Skeletal muscle satellite cell (primary cell): Measurements from ENCODE around the gene ATP5F1A.
"Not testable (repeated sequence)": the region's sequence is repeated elsewhere in the genome, so short reads cannot be mapped to it uniquely, and the experiment has no call there.

ENCODE experiments used
- H3K27me3 ChIP-seq: 2 replicates; pipeline ENCODE4 v1.7.0; 2013; ENCODE audit warnings: low read length; ENCODE audit not compliant: control insufficient read depth, insufficient read depth
- H3K36me3 ChIP-seq: 2 replicates; pipeline ENCODE4 v1.7.0; 2013; ENCODE audit warnings: mild to moderate bottlenecking, control low read depth, low read length; ENCODE audit not compliant: insufficient read depth
- H3K4me1 ChIP-seq: 2 replicates; pipeline ENCODE4 v1.7.0; 2013; ENCODE audit warnings: low read length; ENCODE audit not compliant: control insufficient read depth, insufficient read depth
- H3K4me2 ChIP-seq: 2 replicates; pipeline ENCODE4 v1.7.0; 2013; ENCODE audit warnings: mild to moderate bottlenecking, low read length
- H3K4me3 ChIP-seq: 2 replicates; pipeline ENCODE4 v1.7.0; 2013; ENCODE audit warnings: low read length
- H3K9ac ChIP-seq: 2 replicates; pipeline ENCODE4 v1.7.0; 2013; ENCODE audit warnings: mild to moderate bottlenecking, low read depth, low read length, moderate library complexity
- H3K9me3 ChIP-seq: replicated peaks from 2 replicates; pipeline ENCODE4 v1.7.0; 2013; ENCODE audit warnings: mild to moderate bottlenecking, control low read depth, low read length

The ATP5F1A gene

DNA sequence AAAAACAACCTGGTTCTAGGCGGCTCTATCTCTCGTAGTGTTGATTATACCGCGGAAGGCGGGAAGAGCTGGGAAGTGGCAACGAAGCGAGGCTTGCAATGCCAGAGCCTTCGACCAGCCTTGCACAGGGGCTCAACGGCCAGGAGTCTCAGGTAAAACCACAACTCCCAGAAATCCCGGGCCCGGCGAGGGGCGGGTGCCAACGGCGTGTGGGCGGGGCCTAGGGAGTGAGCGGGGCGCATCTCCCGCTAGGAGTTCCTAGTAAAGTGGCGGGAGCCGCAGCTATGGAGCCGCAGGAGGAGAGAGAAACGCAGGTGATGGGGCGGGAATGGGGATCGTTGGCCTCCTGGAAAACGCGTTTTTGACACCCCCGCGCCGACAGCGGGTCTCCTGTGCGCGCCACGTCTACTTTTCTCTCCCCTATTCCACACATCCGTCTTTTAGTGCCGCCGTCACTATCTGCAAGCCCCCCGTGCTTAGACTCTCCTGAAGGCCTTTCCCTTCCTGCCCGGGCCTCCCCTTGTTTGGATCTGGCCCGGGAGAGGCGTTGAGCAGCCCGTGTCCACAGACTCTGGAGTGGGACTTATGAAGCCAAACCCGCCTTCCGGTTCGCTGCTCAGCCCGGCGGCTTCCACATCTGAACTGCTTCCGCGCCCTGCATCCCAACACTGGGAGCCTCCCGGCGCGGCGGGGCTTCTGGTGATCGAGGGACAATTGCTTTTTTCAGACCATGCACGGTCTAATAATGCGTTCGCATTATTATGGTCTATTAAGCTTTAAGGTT is 6.2 kb upstream of the ATP5F1A start, which contains the start of gene HAUS1:
Gene HAUS1, plus strand, starts transcription at position 258 of the 784 bp plus-strand sequence. Its CDS starts 27 bp downstream, at position 285.
- no peaks in the 10 kb centered on the region for H3K36me3 ChIP-seq
- H3K4me1 ChIP-seq: peaks cover 13% of the 10 kb centered on the region
- peak within 1 kb of the TSS; percentile 100 for H3K4me3 ChIP-seq
- H3K9me3 ChIP-seq: no peaks in the 10 kb centered on the region
- peak within 1 kb of the TSS; percentile 93 for H3K9ac ChIP-seq
- H3K27me3 ChIP-seq: no peaks in the 10 kb centered on the region
- peak within 1 kb of the TSS; percentile 97 for H3K4me2 ChIP-seq

DNA sequence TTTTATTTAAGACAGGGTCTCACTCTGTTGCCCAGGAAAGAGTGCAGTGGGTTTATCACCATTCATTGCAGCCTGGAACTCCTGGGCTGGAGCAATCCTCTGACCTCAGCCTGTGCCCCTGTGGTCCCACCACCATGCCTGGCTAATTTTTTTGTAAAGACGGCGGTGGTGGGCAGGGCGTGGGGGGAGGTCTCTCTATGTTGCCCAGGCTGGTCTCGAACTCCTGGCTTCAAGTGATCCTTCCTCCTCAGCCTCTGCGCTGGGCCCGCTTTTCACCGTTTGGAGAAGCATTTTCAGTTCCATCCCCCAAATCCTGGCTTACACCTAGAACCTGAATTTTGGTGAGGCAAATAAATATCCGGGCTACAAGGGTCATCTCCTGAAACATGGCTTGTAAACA is 1.4 kb upstream of the ATP5F1A start:
- peaks cover 13% of the 10 kb centered on the region for H3K4me1 ChIP-seq
- H3K9me3 ChIP-seq: no peaks in the 10 kb centered on the region
- H3K36me3 ChIP-seq: peaks cover 7% of the 10 kb centered on the region
- H3K4me3 ChIP-seq: no peak overlapping the region
- no peaks in the 10 kb centered on the region for H3K27me3 ChIP-seq
- no peak overlapping the region for H3K4me2 ChIP-seq
- H3K9ac ChIP-seq: no peak overlapping the region

DNA sequence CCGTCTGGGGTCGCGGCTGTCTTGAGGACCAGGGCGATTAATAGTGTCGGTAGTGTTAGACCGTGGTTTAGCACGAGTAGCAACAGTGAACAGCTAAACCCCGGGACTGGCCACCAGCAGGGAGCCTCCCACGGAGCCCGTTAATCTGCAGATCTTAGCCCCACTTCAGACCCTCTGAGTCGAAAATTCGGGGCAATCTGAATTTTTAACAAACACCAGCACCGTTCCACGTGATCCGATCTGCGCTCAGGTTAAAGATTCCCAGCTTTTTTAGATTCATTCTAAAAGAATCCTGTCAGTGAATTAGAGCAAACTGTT is 479 bp upstream of the ATP5F1A start:
- Histone ChIP-seq H3K4me3 (peak overlapping the region; percentile 97), H3K36me3 (peaks cover 12% of the 10 kb centered on the region), H3K9me3 (no peaks in the 10 kb centered on the region), H3K4me2 (peak overlapping the region; percentile 87), H3K27me3 (no peaks in the 10 kb centered on the region), H3K4me1 (peaks cover 9% of the 10 kb centered on the region), H3K9ac (peak overlapping the region; percentile 94)

DNA sequence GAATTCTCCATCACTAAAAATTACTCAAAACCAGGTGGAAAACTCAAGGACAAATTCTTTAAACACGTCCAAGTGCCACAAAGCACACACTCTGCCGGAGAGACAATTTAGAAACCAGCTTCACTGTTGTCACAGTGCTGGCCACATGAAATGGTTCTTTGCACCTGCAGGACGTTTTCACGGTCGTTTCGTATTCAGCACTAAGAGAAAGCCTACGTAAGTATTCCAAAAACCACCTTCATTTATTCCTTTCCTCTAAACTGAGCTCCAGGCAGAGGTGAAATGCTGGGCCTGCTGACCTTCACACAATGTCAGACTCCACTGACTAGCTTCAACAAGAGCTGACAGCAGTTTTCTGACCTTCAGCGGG is 680 bp downstream of the ATP5F1A start:
- peaks cover 9% of the 10 kb centered on the region for H3K4me1 ChIP-seq
- no peaks in the 10 kb centered on the region for H3K9me3 ChIP-seq
- H3K9ac ChIP-seq: peak overlapping the region; percentile 94
- peaks cover 14% of the 10 kb centered on the region for H3K36me3 ChIP-seq
- H3K27me3 ChIP-seq: no peaks in the 10 kb centered on the region
- H3K4me3 ChIP-seq: peak overlapping the region; percentile 97
- peak overlapping the region; percentile 87 for H3K4me2 ChIP-seq

DNA sequence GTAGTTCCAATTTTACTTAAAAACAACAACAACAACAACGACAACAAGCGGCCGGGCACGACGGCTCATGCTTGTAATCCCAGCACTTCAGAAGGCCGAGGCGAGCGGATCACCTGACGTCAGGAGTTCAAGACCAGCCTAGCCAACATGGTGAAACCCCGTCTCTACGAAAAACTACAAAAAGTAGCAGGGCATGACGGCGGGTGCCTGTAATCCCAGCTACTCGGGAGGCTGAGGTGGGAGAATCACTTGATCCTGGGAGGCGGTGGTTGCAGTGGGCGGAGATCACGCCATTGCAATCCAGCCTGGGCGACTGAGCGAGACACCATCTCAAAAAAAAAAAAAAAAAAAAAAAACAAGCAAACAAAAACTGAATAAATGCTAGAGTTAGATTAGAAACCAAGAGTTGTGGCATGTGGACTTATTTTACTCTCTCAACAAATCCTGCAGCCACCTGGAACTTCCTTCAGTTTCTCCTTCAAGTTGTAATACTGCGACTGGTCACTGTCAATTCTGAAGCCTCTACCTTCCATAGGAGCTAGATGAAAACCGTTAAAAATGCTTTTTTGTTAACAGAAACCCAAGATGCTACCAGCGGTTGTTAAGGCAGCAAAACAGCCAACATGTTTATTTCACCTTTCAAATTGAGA is 1.3 kb downstream of the ATP5F1A start:
- H3K4me2 ChIP-seq: peak overlapping the region; percentile 87
- peak overlapping the region; percentile 97 for H3K4me3 ChIP-seq
- H3K9ac ChIP-seq: peak overlapping the region; percentile 94
- peaks cover 9% of the 10 kb centered on the region for H3K4me1 ChIP-seq
- peaks cover 16% of the 10 kb centered on the region for H3K36me3 ChIP-seq
- no peaks in the 10 kb centered on the region for H3K9me3 ChIP-seq
- no peaks in the 10 kb centered on the region for H3K27me3 ChIP-seq

DNA sequence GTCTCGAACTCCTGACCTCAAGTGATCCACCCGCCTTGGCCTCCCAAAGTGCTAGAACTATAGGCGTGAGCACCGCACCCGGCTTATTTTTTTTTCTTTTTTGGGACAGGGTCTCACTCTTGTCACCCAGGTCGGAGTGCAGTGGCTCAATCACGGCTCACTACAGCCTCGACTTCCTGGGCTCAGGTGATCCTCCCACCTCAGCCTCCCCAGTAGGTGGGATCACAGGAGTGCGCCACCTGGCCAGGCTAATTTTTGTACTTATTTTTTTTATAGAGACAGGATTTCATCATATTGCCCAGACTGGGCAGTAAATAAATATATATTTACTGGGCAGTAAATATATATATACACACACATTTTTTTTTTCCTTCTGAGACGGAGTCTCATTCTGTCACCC is 2.6 kb downstream of the ATP5F1A start:
- H3K36me3 ChIP-seq: peaks cover 28% of the 10 kb centered on the region
- H3K9ac ChIP-seq: no peak overlapping the region
- H3K4me1 ChIP-seq: peaks cover 9% of the 10 kb centered on the region
- no peak overlapping the region for H3K4me3 ChIP-seq
- no peaks in the 10 kb centered on the region for H3K9me3 ChIP-seq
- H3K4me2 ChIP-seq: peak overlapping the region; percentile 87
- no peaks in the 10 kb centered on the region for H3K27me3 ChIP-seq

DNA sequence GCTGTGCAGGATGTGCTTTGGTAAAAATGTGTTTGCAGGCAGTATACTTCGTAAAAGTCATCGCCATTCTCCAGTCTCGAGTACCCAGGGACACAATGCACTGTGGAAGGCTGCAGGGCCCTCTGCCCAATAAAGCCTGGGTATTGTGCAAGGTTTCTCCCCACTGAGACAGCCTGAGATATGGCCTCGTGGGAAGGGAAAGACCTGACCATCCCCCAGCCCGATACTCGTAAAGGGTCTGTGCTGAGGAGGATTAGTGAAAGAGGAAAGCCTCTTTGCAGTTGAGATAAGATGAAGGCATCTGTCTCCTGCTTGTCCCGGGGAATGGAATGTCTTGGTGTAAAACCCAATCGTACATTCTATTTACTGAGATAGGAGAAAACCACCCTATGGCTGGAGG is 9.6 kb downstream of the ATP5F1A start:
- H3K9me3 ChIP-seq, H3K4me2 ChIP-seq, H3K27me3 ChIP-seq, H3K9ac ChIP-seq, H3K4me1 ChIP-seq, H3K4me3 ChIP-seq: not testable (repeated sequence)
- peaks cover 82% of the 10 kb centered on the region for H3K36me3 ChIP-seq

DNA sequence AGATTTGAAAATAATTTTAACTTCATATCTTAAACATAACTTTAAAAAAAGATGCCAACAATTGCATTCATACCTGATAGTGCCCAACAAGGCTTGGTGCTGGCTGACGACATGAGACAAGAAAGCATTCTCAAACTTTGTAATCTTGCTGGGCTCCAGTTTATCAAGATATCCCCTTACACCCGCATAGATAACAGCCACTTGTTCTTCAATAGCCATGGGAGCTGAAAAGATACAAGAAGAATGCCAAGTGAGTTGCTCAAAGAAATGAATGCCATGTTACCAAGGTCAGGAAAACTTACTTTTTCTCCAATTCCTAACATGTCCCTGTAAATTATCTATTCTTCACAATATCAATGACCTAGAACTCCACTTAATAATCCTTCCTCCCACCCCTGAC is 13.7 kb downstream of the ATP5F1A start:
- no peaks in the 10 kb centered on the region for H3K4me1 ChIP-seq
- H3K36me3 ChIP-seq: peaks cover 84% of the 10 kb centered on the region
- no peaks in the 10 kb centered on the region for H3K9me3 ChIP-seq
- H3K9ac ChIP-seq: no peak overlapping the region
- no peak overlapping the region for H3K4me2 ChIP-seq
- no peaks in the 10 kb centered on the region for H3K27me3 ChIP-seq
- H3K4me3 ChIP-seq: no peak overlapping the region

DNA sequence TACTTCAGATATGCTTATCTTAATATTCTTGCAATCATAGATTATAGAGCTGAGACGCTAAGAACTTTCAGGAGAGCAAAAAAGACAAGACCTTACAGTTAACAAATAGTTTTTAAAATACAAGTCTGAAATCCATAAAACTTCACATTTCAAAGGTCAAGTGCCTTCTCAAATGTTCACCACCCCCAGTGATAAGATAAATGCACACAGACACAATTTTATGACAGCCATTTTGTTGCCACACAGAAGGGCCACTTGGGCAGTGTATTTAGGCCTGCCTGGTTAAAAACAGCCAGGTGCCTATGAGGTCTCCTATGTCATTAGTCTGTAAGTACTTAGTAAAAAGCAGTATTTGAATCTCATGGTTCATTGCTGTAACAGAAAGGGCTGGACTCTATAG is 17.9 kb downstream of the ATP5F1A start:
- no peak overlapping the region for H3K9ac ChIP-seq
- H3K4me3 ChIP-seq: no peak overlapping the region
- H3K9me3 ChIP-seq: no peaks in the 10 kb centered on the region
- H3K36me3 ChIP-seq: peaks cover 62% of the 10 kb centered on the region
- H3K4me2 ChIP-seq: no peak overlapping the region
- H3K4me1 ChIP-seq: no peaks in the 10 kb centered on the region
- H3K27me3 ChIP-seq: no peaks in the 10 kb centered on the region

DNA sequence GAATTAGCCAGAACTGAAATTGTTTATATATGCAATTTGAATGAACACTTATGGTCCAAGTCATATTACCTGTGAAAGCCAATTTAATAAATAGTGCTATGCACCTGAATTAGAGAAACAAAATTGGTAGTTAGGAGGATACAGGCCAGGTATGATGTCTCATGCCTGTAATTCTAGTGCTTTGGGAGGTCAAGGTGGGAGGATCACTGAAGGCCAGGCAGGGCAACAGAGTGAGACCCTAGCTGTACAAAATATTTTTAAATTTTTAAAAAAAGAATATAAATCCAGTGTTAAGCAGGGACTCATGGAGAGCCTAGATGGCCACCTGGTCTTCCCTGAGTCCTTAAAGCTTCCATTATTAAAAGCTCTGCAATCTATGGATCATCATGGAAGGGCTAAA is 18.8 kb downstream of the ATP5F1A start:
- H3K9ac ChIP-seq: no peak overlapping the region
- H3K9me3 ChIP-seq: no peaks in the 10 kb centered on the region
- H3K4me1 ChIP-seq: no peaks in the 10 kb centered on the region
- no peaks in the 10 kb centered on the region for H3K27me3 ChIP-seq
- peaks cover 55% of the 10 kb centered on the region for H3K36me3 ChIP-seq
- no peak overlapping the region for H3K4me3 ChIP-seq
- H3K4me2 ChIP-seq: no peak overlapping the region

DNA sequence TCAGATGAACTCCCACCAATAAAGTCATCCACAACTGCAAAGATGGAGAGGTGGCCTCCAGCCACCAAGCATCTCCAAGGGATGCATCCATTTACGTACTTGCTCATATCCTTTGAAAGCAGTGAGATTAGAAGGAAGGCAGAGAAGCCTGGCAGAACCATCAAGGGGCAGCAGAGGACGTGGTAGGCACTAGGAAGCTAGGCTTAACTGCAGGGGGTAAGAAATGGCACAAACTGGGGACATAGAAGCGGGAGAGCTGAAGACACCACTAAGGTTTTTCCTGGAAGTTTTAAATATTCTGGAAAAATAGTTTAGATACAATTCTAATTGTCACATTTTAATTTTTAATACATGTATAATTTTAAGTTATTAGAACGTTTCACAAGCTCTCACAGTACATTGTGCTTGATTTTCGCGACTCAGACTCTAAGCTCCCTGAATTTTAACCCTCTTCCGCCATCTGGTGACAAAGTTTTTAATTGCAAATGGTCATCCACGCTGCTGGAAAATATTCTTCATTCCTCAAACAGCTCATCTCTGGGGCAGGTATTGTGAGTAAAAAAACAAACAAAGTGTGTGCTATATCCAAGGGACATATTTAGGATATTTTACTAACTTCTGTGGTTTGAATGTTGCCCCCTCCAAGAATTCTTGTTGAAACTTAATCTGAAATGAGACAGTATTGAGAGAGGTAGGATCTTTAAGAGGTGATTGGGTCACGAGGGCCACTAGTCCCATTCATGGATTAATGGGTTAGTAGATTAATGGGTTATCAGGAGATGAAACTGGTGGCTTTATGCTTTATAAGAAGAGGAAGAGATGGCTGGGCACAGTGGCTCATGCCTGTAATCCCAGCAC is 24.4 kb downstream of the ATP5F1A start:
- H3K4me3 ChIP-seq: no peak overlapping the region
- H3K27me3 ChIP-seq: no peaks in the 10 kb centered on the region
- no peak overlapping the region for H3K9ac ChIP-seq
- H3K36me3 ChIP-seq: peaks cover 10% of the 10 kb centered on the region
- H3K4me2 ChIP-seq: peak overlapping the region; percentile 13
- no peaks in the 10 kb centered on the region for H3K9me3 ChIP-seq
- peaks cover 18% of the 10 kb centered on the region for H3K4me1 ChIP-seq
